C4-2B (cell line): ENCODE results near the gene NFIA.

ENCODE experiments used
- CTCF ChIP-seq: fragments of 450-650 bp; conservative IDR thresholded peaks from 2 replicates; pipeline ENCODE4 v1.5.1; 2017; ENCODE audit warnings: mild to moderate bottlenecking
- ZFX ChIP-seq: fragments of 450-650 bp; IDR thresholded peaks from 2 replicates; pipeline ENCODE4 v1.6.1; 2017

GRCh38 chr1:61299463-61299862 lies 217.1 kb downstream of the NFIA start:
- no peak for TF ChIP-seq CTCF
- no peak for TF ChIP-seq ZFX
